OCI-LY3 (cell line): ENCODE measurements around the gene TRDN.

Experiments used
- H2AFZ ChIP-seq: fragments of 200-600, 300-600 bp; shearing (Covaris generic); 2 replicates; pipeline ENCODE4 v1.6.0; 2014; ENCODE audit warnings: antibody characterized with exemption, low read depth, low read length
- H3K27ac ChIP-seq: fragments of 200-600, 300-600 bp; sonication (generic); 2 replicates; pipeline ENCODE4 v1.5.1; 2014; ENCODE audit warnings: mild to moderate bottlenecking, low read length, moderate library complexity, mixed read lengths
- H3K27me3 ChIP-seq: fragments of 200-600, 300-600 bp; sonication (generic); 2 replicates; pipeline ENCODE4 v1.6.1; 2014; ENCODE audit warnings: low read depth, low read length, mixed read lengths
- H3K36me3 ChIP-seq: fragments of 200-600, 300-600 bp; sonication (generic); replicated peaks from 2 replicates; pipeline ENCODE3; 2014; ENCODE audit warnings: low read depth, low read length, mixed read lengths
- H3K4me1 ChIP-seq: fragments of 300-600, 200-600 bp; sonication (generic); 2 replicates; pipeline ENCODE4 v1.6.1; 2014; ENCODE audit warnings: low read length, mixed read lengths
- H3K4me2 ChIP-seq: fragments of 200-600, 300-600 bp; sonication (generic); 2 replicates; pipeline ENCODE4 v1.6.1; 2014; ENCODE audit warnings: low read length, mixed read lengths
- H3K4me3 ChIP-seq: fragments of 300-600, 200-600 bp; sonication (generic); 2 replicates; pipeline ENCODE4 v1.5.1; 2014; ENCODE audit warnings: antibody characterized with exemption, mild to moderate bottlenecking, low read length, moderate library complexity
- H3K79me2 ChIP-seq: fragments of 300-600, 200-600 bp; shearing (Covaris generic); 2 replicates; pipeline ENCODE4 v1.6.1; 2014; ENCODE audit warnings: mild to moderate bottlenecking, low read length, mixed read lengths
- H3K9ac ChIP-seq: fragments of 300-600, 200-600 bp; shearing (Covaris generic); 2 replicates; pipeline ENCODE4 v1.6.0; 2014; ENCODE audit warnings: mild to moderate bottlenecking, low read length, moderate library complexity
- H3K9me3 ChIP-seq: fragments of 200-600, 300-600 bp; shearing (Covaris generic); 2 replicates; pipeline ENCODE4 v1.6.1; 2014; ENCODE audit warnings: low read length, mixed read lengths; ENCODE audit not compliant: insufficient read depth
- H4K20me1 ChIP-seq: fragments of 200-600, 300-600 bp; sonication (generic); 2 replicates; pipeline ENCODE4 v1.6.1; 2016; ENCODE audit warnings: low read length, mixed read lengths; ENCODE audit not compliant: insufficient read depth
- EZH2phosphoT487 ChIP-seq: fragments of 200-600 bp; shearing (Covaris generic); IDR thresholded peaks from 2 replicates; pipeline ENCODE4 v1.6.1; 2018; ENCODE audit warnings: antibody characterized with exemption, mixed run types, low read depth
- TF ChIP-seq, protein P1 (sequence below): fragments of 200-600, 300-600 bp; sonication (generic); IDR thresholded peaks from 2 replicates; pipeline ENCODE4 v1.5.1; 2014; ENCODE audit warnings: antibody characterized with exemption, low read length, low read depth

TRDN gene

DNA sequence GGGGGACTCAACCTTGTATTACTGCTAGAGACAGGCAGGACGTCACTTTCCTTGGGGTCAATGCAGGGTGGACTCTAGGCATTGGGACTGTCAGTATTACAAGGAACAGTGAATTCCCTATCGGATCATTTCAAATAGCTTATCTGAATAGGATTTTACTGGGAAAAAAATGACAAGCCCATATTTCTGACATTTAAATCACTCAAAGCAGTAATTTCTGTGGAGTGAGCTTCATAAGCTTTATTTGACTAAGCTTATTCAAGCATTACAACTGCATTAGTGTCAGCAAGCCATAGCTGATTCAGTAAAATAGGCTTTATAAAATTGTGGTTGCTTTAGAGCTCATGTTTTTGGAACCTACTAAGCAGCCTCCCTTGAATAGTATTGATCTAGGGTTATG is 44.3 kb downstream of the TRDN start:
- no peaks in the 10 kb centered on the region for H4K20me1 ChIP-seq
- no peaks in the 10 kb centered on the region for H3K9me3 ChIP-seq
- H3K27me3 ChIP-seq: no peaks in the 10 kb centered on the region
- no peak overlapping the region for H2AFZ ChIP-seq
- no peak overlapping the region for H3K4me2 ChIP-seq
- no peak overlapping the region for H3K27ac ChIP-seq
- peaks cover 4% of the 10 kb centered on the region; the same call in 1 of the 2 replicates for H3K4me1 ChIP-seq
- TF ChIP-seq EZH2phosphoT487: no peak
- H3K79me2 ChIP-seq: no peaks in the 10 kb centered on the region
- H3K9ac ChIP-seq: no peak overlapping the region
- H3K36me3 ChIP-seq: no peaks in the 10 kb centered on the region
- H3K4me3 ChIP-seq: no peak overlapping the region

- Histone ChIP-seq H4K20me1 (no peaks in the 10 kb centered on the region), H3K4me3 (no peak overlapping the region), H3K79me2 (no peaks in the 10 kb centered on the region), H3K36me3 (no peaks in the 10 kb centered on the region), H3K4me2 (no peak overlapping the region), H3K27me3 (no peaks in the 10 kb centered on the region), H3K9ac (no peak overlapping the region), H2AFZ (no peak overlapping the region), H3K9me3 (no peaks in the 10 kb centered on the region), H3K27ac (no peak overlapping the region), H3K4me1 (peaks cover 3% of the 10 kb centered on the region; the same call in 1 of the 2 replicates)
- TF ChIP-seq EZH2phosphoT487: no peak
- TF ChIP-seq, protein P1, sequence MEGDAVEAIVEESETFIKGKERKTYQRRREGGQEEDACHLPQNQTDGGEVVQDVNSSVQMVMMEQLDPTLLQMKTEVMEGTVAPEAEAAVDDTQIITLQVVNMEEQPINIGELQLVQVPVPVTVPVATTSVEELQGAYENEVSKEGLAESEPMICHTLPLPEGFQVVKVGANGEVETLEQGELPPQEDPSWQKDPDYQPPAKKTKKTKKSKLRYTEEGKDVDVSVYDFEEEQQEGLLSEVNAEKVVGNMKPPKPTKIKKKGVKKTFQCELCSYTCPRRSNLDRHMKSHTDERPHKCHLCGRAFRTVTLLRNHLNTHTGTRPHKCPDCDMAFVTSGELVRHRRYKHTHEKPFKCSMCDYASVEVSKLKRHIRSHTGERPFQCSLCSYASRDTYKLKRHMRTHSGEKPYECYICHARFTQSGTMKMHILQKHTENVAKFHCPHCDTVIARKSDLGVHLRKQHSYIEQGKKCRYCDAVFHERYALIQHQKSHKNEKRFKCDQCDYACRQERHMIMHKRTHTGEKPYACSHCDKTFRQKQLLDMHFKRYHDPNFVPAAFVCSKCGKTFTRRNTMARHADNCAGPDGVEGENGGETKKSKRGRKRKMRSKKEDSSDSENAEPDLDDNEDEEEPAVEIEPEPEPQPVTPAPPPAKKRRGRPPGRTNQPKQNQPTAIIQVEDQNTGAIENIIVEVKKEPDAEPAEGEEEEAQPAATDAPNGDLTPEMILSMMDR: no peak
Observed at GRCh38 chr6:123589973-123590372, 46.8 kb downstream of the TRDN start.

DNA sequence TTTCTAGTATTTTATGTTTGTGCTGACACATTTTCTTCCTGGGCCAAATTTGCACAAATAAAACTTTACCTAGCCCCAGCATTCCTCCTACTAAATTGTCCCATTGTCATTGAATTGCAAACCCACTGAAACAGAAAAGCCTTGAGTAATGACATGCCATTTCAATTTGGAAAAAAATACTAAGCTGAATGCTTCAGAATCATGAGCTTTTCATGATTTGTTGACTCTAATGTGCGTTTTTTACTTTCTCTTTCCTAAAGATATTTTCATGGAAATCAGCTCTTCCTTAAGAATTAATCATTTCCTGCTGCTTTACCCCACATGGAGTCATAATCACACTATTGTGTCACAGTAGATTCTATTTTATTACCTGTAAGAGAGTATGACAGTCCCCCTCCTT is 47.4 kb downstream of the TRDN start:
- no peak for TF ChIP-seq EZH2phosphoT487
- TF ChIP-seq, protein P1: no peak
- Histone ChIP-seq H3K27ac (no peak overlapping the region), H3K9me3 (no peaks in the 10 kb centered on the region), H3K27me3 (no peaks in the 10 kb centered on the region), H3K4me2 (no peak overlapping the region), H3K9ac (no peak overlapping the region), H3K79me2 (no peaks in the 10 kb centered on the region), H3K36me3 (no peaks in the 10 kb centered on the region), H3K4me3 (no peak overlapping the region), H4K20me1 (no peaks in the 10 kb centered on the region), H3K4me1 (no peaks in the 10 kb centered on the region), H2AFZ (no peak overlapping the region)

DNA sequence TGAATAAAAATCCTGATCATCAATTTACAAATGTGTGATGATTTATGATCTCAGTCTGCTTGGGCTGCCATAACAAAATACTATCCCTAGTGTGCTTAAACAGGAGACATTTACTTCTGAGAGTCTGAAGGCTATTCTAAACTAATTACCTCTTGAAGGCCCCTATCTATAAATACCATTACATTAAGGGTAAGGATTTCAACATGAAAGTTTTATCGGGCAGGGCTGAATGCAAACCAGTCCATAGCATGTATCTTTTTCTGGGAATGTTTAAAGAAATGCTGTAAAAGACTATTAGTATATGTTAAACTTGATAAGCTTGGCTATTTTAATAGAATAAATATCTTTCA is 48.2 kb downstream of the TRDN start:
- Histone ChIP-seq H3K27me3 (no peaks in the 10 kb centered on the region), H3K79me2 (no peaks in the 10 kb centered on the region), H2AFZ (no peak overlapping the region), H3K36me3 (no peaks in the 10 kb centered on the region), H3K9me3 (no peaks in the 10 kb centered on the region), H3K4me1 (no peaks in the 10 kb centered on the region), H3K27ac (no peak overlapping the region), H3K4me2 (no peak overlapping the region), H3K4me3 (no peak overlapping the region), H3K9ac (no peak overlapping the region), H4K20me1 (no peaks in the 10 kb centered on the region)
- TF ChIP-seq EZH2phosphoT487: no peak
- TF ChIP-seq, protein P1: no peak
